ENCODE measurements around the gene KIAA0930. TPM values are rescaled to one million over a fixed set of nuclear protein-coding genes. Genes with fewer than 3 reads are reported as not detected.
A peak's percentile ranks its signal among the peaks of the same experiment; 100 is the strongest.

Gene KIAA0930
- total and polyA plus RNA-seq, 7 donors: 13.2 to 51.1 (median 23.4) TPM

DNA sequence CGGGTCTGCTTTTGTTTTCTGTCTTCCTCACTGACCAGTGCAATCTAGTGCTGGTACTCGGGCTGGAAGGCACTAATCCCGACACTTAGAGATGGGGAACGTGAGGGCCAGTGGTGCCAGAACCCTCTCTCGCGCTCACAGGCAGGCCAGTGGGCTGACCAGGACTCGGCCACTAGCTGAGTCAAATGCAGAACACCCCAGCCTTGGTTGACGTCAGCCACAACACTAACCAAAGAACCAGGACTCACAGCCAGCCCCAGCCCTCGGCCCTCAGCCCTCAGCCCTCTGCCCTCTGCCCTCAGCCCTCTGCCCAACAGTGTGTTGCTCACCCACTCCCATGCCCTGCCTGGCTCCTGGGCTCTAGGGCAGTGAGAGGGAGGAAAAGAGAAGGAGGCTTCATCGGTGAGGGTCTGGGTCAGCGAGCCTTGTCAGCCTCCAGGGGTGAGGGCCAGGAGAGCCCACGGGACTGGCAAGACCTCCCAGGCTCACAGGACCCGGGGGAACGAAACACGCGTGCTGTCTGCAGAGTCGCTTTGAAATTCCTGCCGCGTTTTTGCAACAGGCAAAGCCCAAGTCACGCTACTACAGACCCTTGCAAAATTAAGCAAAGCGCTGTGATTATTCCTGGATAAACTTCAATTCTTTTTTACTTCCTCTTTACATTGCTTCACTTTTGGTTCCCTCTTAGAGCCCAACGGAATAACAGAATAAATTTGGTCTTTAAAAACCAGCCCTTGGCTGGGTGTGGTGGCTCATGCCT, 27.5 kb downstream of the KIAA0930 start:
- peak overlapping the region; percentile 57 for H3K4me3 ChIP-seq

GRCh38 chr22:45212306-45212709, 28.4 kb downstream of the KIAA0930 start:
- H3K36me3 ChIP-seq (ENCODE audit: insufficient read depth in 1 of 2, low read depth in 1 of 2): peaks cover 0 to 3% of the 10 kb centered on the region in 2 donors
- TF ChIP-seq, protein P1, sequence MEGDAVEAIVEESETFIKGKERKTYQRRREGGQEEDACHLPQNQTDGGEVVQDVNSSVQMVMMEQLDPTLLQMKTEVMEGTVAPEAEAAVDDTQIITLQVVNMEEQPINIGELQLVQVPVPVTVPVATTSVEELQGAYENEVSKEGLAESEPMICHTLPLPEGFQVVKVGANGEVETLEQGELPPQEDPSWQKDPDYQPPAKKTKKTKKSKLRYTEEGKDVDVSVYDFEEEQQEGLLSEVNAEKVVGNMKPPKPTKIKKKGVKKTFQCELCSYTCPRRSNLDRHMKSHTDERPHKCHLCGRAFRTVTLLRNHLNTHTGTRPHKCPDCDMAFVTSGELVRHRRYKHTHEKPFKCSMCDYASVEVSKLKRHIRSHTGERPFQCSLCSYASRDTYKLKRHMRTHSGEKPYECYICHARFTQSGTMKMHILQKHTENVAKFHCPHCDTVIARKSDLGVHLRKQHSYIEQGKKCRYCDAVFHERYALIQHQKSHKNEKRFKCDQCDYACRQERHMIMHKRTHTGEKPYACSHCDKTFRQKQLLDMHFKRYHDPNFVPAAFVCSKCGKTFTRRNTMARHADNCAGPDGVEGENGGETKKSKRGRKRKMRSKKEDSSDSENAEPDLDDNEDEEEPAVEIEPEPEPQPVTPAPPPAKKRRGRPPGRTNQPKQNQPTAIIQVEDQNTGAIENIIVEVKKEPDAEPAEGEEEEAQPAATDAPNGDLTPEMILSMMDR (IDR thresholded peaks at IDR 0.05): no peak
- H3K9me3 ChIP-seq: no peaks in the 10 kb centered on the region
- peak; percentile 46 to 88 (median 60) for ATAC-seq
- H3K4me3 ChIP-seq: peak overlapping the region; percentile 57
- H3K4me1 ChIP-seq: no peaks in the 10 kb centered on the region
- H3K27ac ChIP-seq: no peak overlapping the region
- 5 to 22% (median 19%) methylated on average over 14 of the region's 14 CpGs for WGBS, 3 donors
- peak; percentile 78 to 90 for DNase-seq
- H3K27me3 ChIP-seq (ENCODE audit: insufficient read depth in 3 of 3, low read length in 2 of 3): no peaks in the 10 kb centered on the region
- intact Hi-C loops (cut with DNase I): no loop called here

More for the DNA sequence above, 27.5 kb downstream of the KIAA0930 start:
- Histone ChIP-seq H3K4me1 (no peaks in the 10 kb centered on the region), H3K27ac (no peak overlapping the region), H3K9me3 (no peaks in the 10 kb centered on the region), H3K27me3 (ENCODE audit: insufficient read depth in 3 of 3, low read length in 2 of 3) (no peaks in the 10 kb centered on the region), H3K36me3 (ENCODE audit: insufficient read depth in 1 of 2, low read depth in 1 of 2) (peaks cover 0 to 3% of the 10 kb centered on the region in 2 donors)
- intact Hi-C loops (cut with DNase I): no loop called here
- peak; percentile 40 to 63 (median 53) for ATAC-seq
- 44 to 61% (median 44%) methylated on average over 22 of the region's 22 CpGs for WGBS, 3 donors
- TF ChIP-seq, protein P1 (IDR thresholded peaks at IDR 0.05): no peak
- DNase-seq: peak; percentile 57 to 67

GRCh38 chr22:45211848-45212247, 28.8 kb downstream of the KIAA0930 start:
- no peak for DNase-seq
- Histone ChIP-seq H3K27me3 (ENCODE audit: insufficient read depth in 3 of 3, low read length in 2 of 3) (no peaks in the 10 kb centered on the region), H3K9me3 (no peaks in the 10 kb centered on the region), H3K4me3 (peak overlapping the region; percentile 57), H3K27ac (no peak overlapping the region), H3K4me1 (no peaks in the 10 kb centered on the region), H3K36me3 (ENCODE audit: insufficient read depth in 1 of 2, low read depth in 1 of 2) (peaks cover 0 to 3% of the 10 kb centered on the region in 2 donors)
- intact Hi-C loops (cut with DNase I): no loop called here
- TF ChIP-seq, protein P1 (IDR thresholded peaks at IDR 0.05): no peak
- 77 to 90% (median 87%) methylated on average over 18 of the region's 18 CpGs for WGBS, 3 donors
- peak in 2 of 4 donors; percentile 7 to 29 for ATAC-seq

GRCh38 chr22:45211435-45211834, 29.3 kb downstream of the KIAA0930 start:
- peak overlapping the region; percentile 57 for H3K4me3 ChIP-seq
- no peak overlapping the region for H3K27ac ChIP-seq
- H3K4me1 ChIP-seq: no peaks in the 10 kb centered on the region
- DNase-seq: peak in 1 of 2 donors; percentile 30
- TF ChIP-seq, protein P1 (IDR thresholded peaks at IDR 0.05): no peak
- H3K27me3 ChIP-seq (ENCODE audit: insufficient read depth in 3 of 3, low read length in 2 of 3): no peaks in the 10 kb centered on the region
- no peak for ATAC-seq
- peaks cover 0 to 3% of the 10 kb centered on the region in 2 donors for H3K36me3 ChIP-seq (ENCODE audit: insufficient read depth in 1 of 2, low read depth in 1 of 2)
- 87 to 92% (median 90%) methylated on average over 8 of the region's 8 CpGs for WGBS, 3 donors
- H3K9me3 ChIP-seq: no peaks in the 10 kb centered on the region
- intact Hi-C loops (cut with DNase I): no loop called here

Data from psoas muscle (tissue), 8 donors.